SK-N-SH treated with all-trans-retinoic acid at 6 μM for 48 hours (cell line): Measurements from ENCODE around the gene PSMB10.

Experiments
- ARNTL ChIP-seq: fragments of 450-650 bp; formaldehyde crosslinking; IDR thresholded peaks from 2 replicates; pipeline ENCODE4 v1.5.0; 2020; ENCODE audit warnings: low read depth, mild to moderate bottlenecking, moderate library complexity, borderline replicate concordance
- PATZ1 ChIP-seq: fragments of 250-450 bp; sonication (Bioruptor Pico); IDR thresholded peaks from 2 replicates; pipeline ENCODE4 v1.8.0; 2020; ENCODE audit warnings: mild to moderate bottlenecking, moderate library complexity, borderline replicate concordance
- PPARA ChIP-seq: fragments of 250-450 bp; sonication (Bioruptor Pico); IDR thresholded peaks from 2 replicates; pipeline ENCODE4 v1.5.0; 2020; ENCODE audit warnings: mild to moderate bottlenecking, borderline replicate concordance
- TSHZ2 ChIP-seq: fragments of 250-450 bp; sonication (Bioruptor Pico); IDR thresholded peaks from 2 replicates; pipeline ENCODE4 v1.5.0; 2020; ENCODE audit warnings: mild to moderate bottlenecking, moderate library complexity
- ZFP30 ChIP-seq: fragments of 450-650 bp; formaldehyde crosslinking; IDR thresholded peaks from 2 replicates; pipeline ENCODE4 v1.5.0; 2022; ENCODE audit warnings: mild to moderate bottlenecking, moderate library complexity

GRCh38 chr16:67893743-67894399 is 42.8 kb downstream of the PSMB10 start:
- TF ChIP-seq PPARA (CRISPR knock-in tag), result no peak
- TF ChIP-seq ARNTL (CRISPR knock-in tag), result no peak
- TF ChIP-seq PATZ1 (CRISPR knock-in tag), result no peak
- TF ChIP-seq ZFP30 (CRISPR knock-in tag), result no peak
- no peak for TF ChIP-seq TSHZ2 (CRISPR knock-in tag)
